Skin epidermis (tissue), 12 donors: Measurements from ENCODE around the gene SORBS1.

Source experiments
- H3K27ac ChIP-seq, 21 experiments: fragments of 200-600 bp; sonication (generic) in 11 of 21; one replicate each; pipeline ENCODE4 v1.5.0; 2020; ENCODE audit warnings: mild to moderate bottlenecking in 3 of 21, inconsistent platforms in 2 of 21, moderate library complexity in 2 of 21
- H3K4me3 ChIP-seq, 7 experiments: fragments of 200-600 bp; sonication (generic) in 2 of 7; one replicate each; pipeline ENCODE4 v1.5.0; 2020; ENCODE audit warnings: inconsistent platforms in 2 of 7, mild to moderate bottlenecking in 2 of 7, moderate library complexity in 1 of 7

The SORBS1 gene

DNA sequence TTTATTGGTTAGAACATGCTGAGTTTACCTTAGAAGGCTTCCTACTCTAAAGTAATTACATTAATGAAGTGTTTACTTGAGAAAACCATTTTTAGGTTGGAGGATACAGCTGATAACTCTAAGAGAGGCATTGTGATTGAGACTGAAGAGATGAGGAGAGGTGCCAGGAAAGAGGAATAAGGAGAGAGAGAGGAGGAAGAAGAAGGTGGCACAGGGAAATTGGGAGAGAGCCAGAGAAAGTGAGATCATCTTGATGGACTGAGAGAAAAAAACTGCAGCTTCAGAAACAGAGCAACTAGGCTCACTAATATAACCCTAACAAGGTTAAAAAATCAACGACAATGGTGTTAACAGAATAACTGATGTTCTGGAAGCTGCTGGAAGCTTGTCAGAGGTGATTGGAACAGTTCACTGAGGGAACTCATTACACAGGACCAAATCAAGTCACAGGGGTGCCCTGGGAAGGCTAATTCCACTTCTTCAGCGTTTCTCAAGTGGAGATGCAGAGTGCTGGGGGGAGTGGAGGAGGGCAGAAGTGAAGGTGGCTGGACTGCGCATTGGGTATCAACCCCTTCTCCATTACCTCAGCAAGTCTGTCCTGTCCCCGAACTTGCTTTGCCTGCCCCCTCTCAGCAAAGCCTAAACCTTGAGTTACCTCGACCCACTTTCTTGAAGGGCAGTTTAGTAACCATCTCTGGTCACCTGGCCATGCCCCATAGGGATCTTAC, 6.9 kb upstream of the SORBS1 start:
- Histone ChIP-seq H3K4me3 (no peak overlapping the region), H3K27ac (no peak overlapping the region)

- Histone ChIP-seq H3K4me3 (no peak overlapping the region), H3K27ac (no peak overlapping the region)
Observed at GRCh38 chr10:95566136-95566535, 5.0 kb upstream of the SORBS1 start.

DNA sequence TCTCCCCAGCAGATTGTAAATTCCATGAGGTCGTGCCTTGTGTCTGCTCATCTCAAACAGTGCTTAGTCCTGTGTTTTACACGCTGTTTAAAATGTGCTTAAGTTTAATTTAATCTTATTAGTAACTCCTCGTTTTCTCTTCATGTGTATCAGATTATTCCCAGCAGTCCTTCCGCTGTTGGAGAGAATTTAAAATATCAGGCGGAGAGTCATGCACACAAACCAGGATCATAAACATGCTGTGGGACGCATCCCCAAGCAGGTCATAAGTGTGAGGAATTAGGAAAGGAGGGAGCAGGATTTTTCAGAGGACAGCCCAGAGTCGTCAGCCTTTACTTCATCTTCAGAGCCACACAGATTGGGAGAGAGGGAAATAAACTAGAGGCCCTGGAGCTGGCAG, 4.2 kb upstream of the SORBS1 start:
- Histone ChIP-seq H3K27ac (no peak overlapping the region), H3K4me3 (no peak overlapping the region)

DNA sequence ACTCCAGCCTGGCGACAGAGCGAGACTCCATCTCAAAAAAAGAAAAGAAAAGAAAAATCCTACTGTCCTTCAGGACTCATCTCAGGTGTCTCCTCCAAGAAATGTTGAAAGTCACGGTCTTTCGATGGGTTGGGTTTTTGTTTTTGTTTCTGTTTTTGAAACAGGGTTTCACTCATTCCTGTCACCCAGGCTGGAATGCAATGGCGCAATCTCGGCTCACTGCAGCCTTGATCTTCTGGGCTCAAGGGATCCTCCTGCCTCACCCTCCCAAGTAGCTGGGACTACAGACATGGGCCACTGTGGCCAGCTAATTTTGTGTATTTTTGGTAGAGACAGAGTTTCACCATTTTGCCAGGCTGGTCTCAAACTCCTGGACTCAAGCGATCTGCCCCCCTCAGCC, 3.1 kb upstream of the SORBS1 start:
- Histone ChIP-seq H3K4me3 (no peak overlapping the region), H3K27ac (no peak overlapping the region)

GRCh38 chr10:95562341-95562965, 1.3 kb upstream of the SORBS1 start:
- no peak overlapping the region for H3K27ac ChIP-seq
- no peak overlapping the region for H3K4me3 ChIP-seq

DNA sequence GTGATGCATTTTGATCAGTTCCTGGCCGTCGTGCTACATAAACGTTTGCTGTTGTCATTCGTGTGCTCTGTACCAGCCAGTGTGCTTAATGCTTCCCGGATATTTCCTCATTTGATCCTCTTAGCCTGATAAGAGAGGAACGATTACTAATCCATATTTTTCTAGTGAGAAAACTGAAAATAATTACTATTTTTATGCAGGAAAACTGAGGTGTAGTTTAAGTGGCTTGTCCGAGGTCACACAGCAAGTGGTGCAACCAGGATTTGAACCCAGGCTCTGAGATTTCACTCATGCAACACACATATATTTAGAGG, 650 bp upstream of the SORBS1 start:
- Histone ChIP-seq H3K4me3 (peak overlapping the region in 6 of 7 experiments; percentile 51 to 93 (median 84)), H3K27ac (peak overlapping the region in 5 of 21 experiments; percentile 5 to 74 (median 51))

GRCh38 chr10:95560278-95561176, 644 bp downstream of the SORBS1 start:
- Histone ChIP-seq H3K27ac (peak overlapping the region in 16 of 21 experiments; percentile 31 to 91 (median 62)), H3K4me3 (peak overlapping the region; percentile 51 to 93 (median 82))

DNA sequence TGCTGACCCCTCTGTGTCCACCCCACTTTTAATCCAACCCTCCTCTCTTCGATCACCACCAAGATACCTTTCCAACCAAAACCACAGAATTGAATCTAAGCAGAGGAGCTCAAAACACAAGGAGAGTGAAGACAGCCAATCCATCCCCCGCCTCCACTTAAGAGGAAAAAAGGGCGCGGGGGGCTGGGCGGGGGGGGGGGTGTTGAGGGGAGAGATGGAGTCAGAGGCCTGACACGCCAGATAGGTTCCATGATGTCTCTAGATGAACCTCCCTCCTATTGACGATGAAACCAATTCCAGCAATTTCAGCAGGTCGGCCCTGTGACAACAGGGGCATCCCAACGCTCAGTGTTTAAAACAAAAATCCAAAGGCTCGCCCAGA, 1.3 kb downstream of the SORBS1 start:
- Histone ChIP-seq H3K27ac (peak overlapping the region in 6 of 21 experiments; percentile 32 to 89 (median 80)), H3K4me3 (peak overlapping the region in 6 of 7 experiments; percentile 51 to 93 (median 84))

- Histone ChIP-seq H3K4me3 (peak overlapping the region in 1 of 7 experiments; percentile 93), H3K27ac (peak overlapping the region in 5 of 21 experiments; percentile 32 to 89 (median 83))
Observed at GRCh38 chr10:95559471-95559870, 1.7 kb downstream of the SORBS1 start.

DNA sequence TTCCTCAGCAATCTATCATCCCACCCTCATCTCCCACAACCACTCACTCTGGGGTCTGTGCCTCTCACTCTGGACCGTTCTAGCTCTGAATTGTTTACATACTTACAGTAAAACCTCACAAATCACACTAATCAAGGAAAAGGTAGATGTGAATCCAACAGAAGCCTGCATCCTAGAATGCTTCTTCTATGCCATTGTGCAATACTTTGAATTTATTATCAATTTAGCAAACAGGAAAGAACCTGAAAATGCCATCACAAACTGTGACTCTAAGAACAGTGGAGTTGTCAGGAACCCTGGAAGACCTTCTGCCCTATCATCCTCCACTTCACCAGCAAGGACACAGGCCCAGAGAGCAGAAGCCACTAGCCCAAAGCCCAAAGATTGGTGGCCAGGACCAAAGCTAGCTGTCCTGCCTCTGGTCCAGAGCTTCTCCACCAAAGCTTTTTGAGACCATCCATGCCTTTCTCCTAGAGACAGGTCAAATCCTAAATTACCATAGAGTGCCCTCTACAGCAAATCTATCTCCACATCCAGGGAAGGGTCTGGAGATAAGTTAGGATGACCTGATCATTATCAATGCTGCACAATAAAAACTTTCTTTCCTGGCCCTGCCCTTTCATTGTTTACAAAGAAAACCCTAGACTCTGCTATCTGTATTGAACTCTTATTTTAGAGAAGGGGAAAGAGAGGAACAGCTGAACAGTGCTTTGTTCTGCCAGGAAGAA, 2.4 kb downstream of the SORBS1 start:
- H3K4me3 ChIP-seq: no peak overlapping the region
- peak overlapping the region in 2 of 21 experiments; percentile 7 to 13 for H3K27ac ChIP-seq

DNA sequence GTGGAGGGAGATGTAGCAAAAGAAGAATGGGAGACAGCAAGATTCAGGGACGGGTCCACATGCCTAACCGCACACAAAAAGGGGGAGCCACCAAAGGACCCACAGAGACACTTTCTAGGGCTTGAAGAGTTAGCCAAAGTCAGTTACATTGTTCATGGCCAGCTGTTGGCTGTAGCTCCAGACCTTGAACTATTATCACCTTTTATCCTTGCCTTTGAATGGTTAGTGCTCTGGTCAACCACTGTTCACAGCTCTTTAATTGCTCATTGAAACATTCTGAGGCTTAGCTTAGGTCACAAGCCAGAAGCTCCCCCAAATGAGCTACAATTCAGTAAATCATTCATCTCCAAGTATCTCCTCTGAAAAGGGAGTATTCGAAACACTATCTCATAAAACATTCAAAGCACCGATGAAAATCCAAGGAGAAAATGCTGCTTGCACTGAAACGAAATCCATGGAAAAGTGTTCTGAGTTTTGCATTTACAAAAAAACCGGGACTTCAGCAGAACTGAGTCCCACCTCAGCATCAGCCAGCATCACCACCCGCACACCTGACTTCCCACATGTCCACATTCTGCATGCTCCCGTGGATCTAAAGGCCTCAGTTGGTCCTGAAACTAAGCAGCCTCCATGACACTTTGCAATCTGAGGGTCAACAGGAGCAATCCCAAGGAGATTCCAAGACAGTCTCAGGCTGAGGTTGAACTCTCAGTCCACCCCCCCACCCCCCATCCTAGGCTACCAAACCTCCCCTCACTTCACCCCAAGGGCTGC, 4.0 kb downstream of the SORBS1 start:
- H3K4me3 ChIP-seq: no peak overlapping the region
- no peak overlapping the region for H3K27ac ChIP-seq

- no peak overlapping the region for H3K27ac ChIP-seq
- H3K4me3 ChIP-seq: no peak overlapping the region
Observed at GRCh38 chr10:95553674-95554073, 7.5 kb downstream of the SORBS1 start.

DNA sequence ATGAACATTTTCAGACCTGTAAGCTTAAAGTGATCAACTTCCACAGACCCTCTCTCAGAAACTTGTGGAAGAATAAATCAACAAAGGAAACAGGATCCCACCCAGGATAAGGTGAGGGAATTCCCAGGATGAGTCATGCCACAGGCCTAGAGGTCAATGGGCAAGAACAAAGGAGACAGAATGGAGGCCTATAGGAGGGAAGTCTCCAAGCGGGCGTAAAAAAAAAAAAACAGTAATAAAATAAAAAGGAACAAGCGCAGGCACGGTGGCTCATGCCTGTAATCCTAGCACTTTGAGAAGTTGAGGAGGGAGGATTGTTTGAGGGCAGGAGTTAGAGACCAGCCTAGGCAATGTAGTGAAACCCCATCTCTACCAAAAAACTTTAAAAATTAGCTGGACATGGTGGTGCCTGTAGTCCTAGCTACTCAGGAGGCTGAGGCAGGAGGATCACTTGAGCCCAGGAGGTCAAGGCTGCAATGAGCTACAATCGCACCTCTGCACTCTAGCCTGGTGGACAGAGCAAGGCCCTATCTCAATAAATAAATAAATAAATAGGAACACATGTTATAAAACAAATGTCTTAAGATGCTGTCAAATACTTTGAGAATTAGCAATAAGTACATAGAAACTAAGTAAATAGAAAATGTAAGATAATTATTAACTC, 8.4 kb downstream of the SORBS1 start:
- Histone ChIP-seq H3K27ac (no peak overlapping the region), H3K4me3 (no peak overlapping the region)

DNA sequence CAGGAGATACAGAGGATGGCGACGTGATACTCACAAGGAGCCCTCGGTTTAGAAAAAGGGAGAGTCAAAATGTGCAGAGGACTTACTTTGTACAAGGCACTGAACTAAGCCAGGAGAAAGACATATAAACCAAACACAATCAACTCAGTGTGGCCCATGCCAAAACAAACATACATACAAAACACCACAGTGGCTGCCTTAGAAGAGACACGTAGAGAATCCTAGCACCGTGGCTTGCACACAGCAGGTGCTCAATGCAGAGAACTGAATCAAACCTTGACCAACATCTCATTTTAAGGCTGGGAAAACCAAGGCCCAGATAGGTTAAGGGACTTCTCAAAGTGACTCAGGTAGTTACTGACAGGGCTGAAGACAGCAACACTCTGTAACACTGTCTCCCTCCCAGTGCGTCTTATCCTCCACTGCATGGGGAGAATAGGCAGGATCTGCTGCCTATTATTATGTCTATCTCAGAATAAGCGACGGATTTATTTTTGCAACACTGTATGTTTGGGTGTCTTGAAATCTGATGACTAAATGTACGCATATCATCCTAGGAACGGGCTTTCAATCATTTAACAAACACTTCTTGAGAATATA, 11.0 kb downstream of the SORBS1 start:
- Histone ChIP-seq H3K4me3 (no peak overlapping the region), H3K27ac (no peak overlapping the region)

DNA sequence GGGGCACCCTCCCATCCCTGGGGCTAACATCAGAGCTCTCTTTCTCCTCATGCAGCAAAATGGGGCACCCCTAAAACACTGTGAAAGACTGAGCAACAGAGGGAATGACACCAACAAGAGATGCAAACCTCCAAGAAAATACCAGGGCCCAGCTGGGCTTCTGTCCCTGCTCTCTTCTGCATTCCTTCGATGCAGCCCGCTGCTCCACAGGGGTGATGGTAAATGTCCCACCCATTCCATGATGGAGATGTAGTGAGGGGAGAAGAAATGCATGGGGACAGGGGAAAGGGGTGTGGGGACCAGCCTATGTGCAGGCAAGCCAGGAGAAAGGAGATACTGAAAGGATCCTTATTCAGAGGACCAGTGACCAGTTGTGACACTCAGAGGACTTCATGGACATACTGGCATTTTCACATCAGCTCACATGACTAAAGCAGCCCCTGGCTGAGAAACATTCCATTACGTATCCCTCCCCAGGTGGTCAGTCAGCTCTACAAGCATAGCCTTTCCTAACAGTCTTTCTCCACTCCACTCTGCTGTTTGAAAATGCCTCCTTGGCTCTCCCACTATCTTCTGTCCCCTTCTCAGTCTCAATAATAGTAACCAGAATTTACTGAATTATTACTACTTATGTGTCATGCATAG, 13.3 kb downstream of the SORBS1 start:
- Histone ChIP-seq H3K4me3 (no peak overlapping the region), H3K27ac (no peak overlapping the region)

GRCh38 chr10:95547197-95547596, 14.0 kb downstream of the SORBS1 start:
- Histone ChIP-seq H3K4me3 (no peak overlapping the region), H3K27ac (no peak overlapping the region)

- H3K4me3 ChIP-seq: no peak overlapping the region
- no peak overlapping the region for H3K27ac ChIP-seq
Observed at GRCh38 chr10:95545981-95546380, 15.2 kb downstream of the SORBS1 start.
